ENCODE results near the gene ANKMY1.
"Not testable (repeated sequence)": the region's sequence is repeated elsewhere in the genome, so short reads cannot be mapped to it uniquely, and the experiment has no call there.

Gene ANKMY1

GRCh38 chr2:240553956-240554480, 3.8 kb downstream of the ANKMY1 start:
- DNase-seq = no peak

GRCh38 chr2:240551811-240552210, 6.0 kb downstream of the ANKMY1 start:
- no peak for DNase-seq

GRCh38 chr2:240551288-240551687, 6.5 kb downstream of the ANKMY1 start:
- no peak for DNase-seq

GRCh38 chr2:240539906-240540305, 17.9 kb downstream of the ANKMY1 start:
- DNase-seq = no peak

GRCh38 chr2:240539101-240539500, 18.7 kb downstream of the ANKMY1 start:
- not testable (repeated sequence) for DNase-seq

- no peak for DNase-seq
Measured at GRCh38 chr2:240538031-240538780, 19.6 kb downstream of the ANKMY1 start.

- DNase-seq = no peak
Measured at GRCh38 chr2:240532031-240532775, 25.6 kb downstream of the ANKMY1 start.

- DNase-seq = no peak
Measured at GRCh38 chr2:240531038-240531437, 26.8 kb downstream of the ANKMY1 start.

- DNase-seq = no peak
Measured at GRCh38 chr2:240530181-240530580, 27.6 kb downstream of the ANKMY1 start.

- DNase-seq = no peak
Measured at GRCh38 chr2:240529344-240529999, 28.3 kb downstream of the ANKMY1 start.

- DNase-seq = no peak
Measured at GRCh38 chr2:240528406-240529040, 29.3 kb downstream of the ANKMY1 start.

GRCh38 chr2:240527153-240527750, 30.5 kb downstream of the ANKMY1 start:
- DNase-seq = no peak

- no peak for DNase-seq
Measured at GRCh38 chr2:240526521-240526920, 31.3 kb downstream of the ANKMY1 start.

GRCh38 chr2:240525802-240526201, 32.0 kb downstream of the ANKMY1 start:
- no peak for DNase-seq

GRCh38 chr2:240524963-240525718, 32.6 kb downstream of the ANKMY1 start:
- DNase-seq = no peak

- no peak for DNase-seq
Measured at GRCh38 chr2:240523451-240524281, 34.1 kb downstream of the ANKMY1 start.

GRCh38 chr2:240522406-240522805, 35.4 kb downstream of the ANKMY1 start:
- DNase-seq = no peak

- not testable (repeated sequence) for DNase-seq
Measured at GRCh38 chr2:240521885-240522284, 35.9 kb downstream of the ANKMY1 start.

GRCh38 chr2:240520974-240521350, 36.8 kb downstream of the ANKMY1 start:
- no peak for DNase-seq

- no peak for DNase-seq
Measured at GRCh38 chr2:240520130-240520973, 37.4 kb downstream of the ANKMY1 start.

Measured in NCI-H2227 treated with DMSO at 0.1 percent for 48 hours (cell line).